Activated naive CD4-positive, alpha-beta T cell treated with Interleukin-2 at 50 U/mL for 16 hours (primary cell): ENCODE results near the gene PKP4.
"Not testable (repeated sequence)": the region's sequence is repeated elsewhere in the genome, so short reads cannot be mapped to it uniquely, and the experiment has no call there.

ENCODE experiments used
- DNase-seq: peaks from one replicate; pipeline ENCODE4 v3.0.0-alpha.2; 2020

Gene PKP4

GRCh38 chr2:158473300-158473699 is 16.5 kb downstream of the PKP4 start:
- DNase-seq, result not testable (repeated sequence)

GRCh38 chr2:158473719-158474392 is 17.1 kb downstream of the PKP4 start:
- no peak for DNase-seq

- DNase-seq, result not testable (repeated sequence)
These were observed 17.8 kb downstream of the PKP4 start for GRCh38 chr2:158474526-158475011.

DNA sequence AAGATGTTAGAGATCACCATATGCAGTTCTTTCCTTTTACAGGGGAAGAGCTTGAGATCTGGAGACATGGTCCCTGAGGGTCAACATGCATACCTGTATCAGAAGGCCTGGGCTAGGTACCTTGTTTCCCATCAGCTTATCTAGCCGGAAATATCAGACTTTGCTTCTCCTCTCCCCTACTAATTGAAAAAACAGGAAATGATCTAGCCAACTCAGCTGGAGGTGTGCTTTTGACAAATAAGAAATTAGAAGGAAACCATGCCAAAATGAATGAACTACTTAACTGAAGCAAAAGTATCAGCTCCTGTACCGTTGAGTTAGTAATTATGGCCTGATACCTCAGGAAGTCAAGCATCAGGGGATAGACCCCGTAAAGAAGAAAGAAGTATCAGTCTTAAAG is 20.4 kb downstream of the PKP4 start:
- no peak for DNase-seq

DNA sequence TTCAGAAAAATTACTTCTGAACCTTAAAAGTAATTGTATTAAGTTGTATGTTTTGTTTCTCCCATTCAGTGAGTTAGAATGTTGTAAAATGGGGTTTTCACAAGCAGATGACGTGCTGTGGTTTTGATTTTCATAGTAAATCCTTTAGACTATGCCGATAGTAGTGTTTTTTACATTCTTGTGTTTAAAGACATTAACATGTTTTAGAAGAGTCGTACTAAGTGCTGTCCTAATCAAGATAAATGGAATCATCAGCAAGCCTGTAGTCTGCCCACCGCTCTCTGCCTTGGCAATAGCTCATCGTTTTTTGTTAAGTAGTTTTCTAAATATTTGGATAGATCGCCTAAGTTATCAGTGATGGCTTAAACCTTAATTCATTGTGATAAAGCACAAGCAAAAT is 21.5 kb downstream of the PKP4 start:
- no peak for DNase-seq

DNA sequence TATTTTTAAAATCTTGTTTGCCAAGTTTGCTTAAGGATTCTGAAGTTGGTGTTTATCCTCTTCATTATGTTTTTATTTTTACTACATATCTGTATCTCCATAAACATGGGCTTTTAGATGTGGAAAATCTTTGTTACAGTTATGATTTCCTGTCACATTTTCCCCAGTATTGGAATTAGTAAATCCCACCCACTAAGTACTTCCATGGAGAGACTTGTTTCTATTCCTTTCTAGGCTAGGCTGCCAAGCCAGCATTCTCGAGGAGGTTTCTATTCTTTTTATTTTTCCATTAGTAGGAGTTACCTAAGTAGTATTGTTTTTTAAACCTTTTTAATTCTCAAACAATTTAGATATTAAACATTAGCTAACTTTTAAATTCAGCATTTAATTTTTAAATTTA is 22.1 kb downstream of the PKP4 start:
- no peak for DNase-seq

DNA sequence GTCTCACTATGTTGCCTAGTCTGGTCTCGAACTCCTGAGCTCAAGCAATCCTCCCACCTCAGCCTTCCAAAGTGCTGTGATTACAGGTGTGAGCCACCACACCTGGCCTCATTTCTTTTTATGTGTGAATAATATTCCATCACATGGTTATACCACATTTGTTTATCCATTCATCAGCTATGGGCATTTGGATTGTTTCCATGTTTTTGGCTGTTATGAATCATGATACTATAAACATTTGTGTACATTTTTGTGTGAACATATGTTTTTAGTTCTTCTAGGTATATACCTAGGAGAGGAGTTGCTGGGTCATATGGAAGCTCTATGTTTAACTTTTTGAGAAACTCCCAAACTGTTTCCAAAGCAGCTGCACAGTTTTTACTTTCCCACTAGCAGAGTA is 24.4 kb downstream of the PKP4 start:
- no peak for DNase-seq

DNA sequence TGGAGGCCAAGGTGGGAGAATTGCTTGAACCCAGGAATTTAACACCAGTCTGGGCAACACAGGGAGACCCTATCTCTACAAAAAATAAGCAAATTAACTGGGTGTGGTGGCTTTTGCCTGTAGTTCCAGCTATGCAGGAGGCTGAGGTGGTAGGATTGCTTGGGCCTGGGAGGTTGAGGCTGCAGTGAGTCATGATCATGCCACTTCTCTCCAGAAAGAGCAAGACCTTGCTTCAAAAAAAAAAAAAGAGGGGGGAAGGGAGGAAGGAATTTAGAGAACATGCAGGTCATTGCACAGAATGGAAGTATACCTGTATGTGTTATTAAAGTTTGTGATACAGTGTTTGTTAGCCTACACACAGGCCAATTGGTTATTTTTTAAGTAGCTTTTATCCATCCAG is 25.8 kb downstream of the PKP4 start:
- DNase-seq, result no peak

GRCh38 chr2:158484892-158485556 is 28.3 kb downstream of the PKP4 start:
- DNase-seq, result no peak

DNA sequence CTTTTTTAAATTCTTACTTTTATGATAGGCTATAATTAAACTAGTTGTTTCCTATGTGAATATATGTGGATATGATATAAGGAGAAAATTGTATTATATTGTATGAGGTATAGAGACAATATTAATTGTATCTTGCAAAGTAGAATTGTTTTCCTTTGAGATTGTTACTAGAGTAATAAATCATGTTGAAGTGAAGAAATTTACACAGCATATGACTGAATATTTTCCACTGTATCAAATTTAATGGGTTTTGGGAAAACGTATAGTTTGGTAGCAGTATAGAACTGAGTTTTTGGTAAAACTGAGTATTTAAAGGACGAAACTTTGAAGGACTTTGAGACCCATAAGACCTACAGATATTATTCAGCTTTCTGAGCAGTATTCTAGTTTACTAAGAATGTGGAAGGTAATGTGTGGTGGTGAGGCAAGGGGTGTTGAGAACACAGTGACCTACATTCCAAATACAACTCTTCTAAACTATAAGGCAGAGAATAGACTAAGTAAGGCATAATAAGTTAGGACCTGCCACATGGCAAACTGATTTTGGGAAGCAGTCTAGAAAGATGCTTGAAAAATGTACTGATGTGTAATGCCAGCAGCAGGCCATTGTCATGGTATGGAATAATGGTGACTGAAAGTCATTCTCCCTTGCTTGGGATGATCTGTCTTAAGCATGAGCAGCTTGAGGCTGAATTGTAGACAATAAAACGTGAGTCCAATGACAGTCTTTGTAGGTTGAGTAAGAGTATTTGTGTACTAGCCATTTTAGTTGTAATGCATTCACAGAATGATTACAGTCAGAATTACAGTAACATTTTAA is 29.6 kb downstream of the PKP4 start:
- no peak for DNase-seq

- DNase-seq, result no peak
These were observed 30.2 kb downstream of the PKP4 start for GRCh38 chr2:158486970-158487325.

- no peak for DNase-seq
These were observed 30.7 kb downstream of the PKP4 start for GRCh38 chr2:158487419-158487818.

DNA sequence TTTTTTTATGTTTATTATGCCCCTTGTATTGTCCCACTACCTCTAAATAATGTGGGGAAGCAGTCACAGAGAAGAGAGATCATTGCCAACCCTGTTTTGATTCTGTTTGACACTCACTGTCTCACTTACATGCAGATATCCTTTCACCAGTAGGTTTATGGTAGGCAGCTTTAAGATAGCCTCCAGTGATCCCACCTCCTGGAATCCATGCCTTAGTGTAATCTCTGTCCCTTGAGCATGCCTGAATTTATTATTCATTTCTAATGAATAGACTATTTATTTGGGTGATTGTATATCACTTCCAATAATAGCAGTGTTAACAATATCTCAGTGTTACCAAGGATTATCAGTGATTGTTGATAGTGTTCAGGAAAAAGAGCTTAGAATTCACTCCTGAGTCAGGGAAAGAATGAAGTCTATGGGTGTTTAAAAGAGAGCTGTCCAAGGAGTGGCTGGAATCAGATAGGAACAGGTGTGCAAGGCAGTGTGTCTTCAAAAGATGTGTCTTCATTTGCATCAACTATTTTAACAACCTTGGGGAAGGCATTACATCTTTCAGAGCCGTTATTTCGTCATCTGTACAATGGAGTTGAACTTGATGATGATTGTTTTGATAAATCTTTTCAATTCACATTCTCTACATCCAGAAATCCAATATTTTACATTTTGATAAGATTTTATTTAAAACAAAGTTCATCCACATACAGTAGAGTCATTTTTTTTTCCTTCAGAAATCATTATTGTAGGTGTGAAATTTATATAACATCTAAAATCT is 31.9 kb downstream of the PKP4 start:
- DNase-seq, result no peak

- no peak for DNase-seq
These were observed 32.8 kb downstream of the PKP4 start for GRCh38 chr2:158489366-158490112.

DNA sequence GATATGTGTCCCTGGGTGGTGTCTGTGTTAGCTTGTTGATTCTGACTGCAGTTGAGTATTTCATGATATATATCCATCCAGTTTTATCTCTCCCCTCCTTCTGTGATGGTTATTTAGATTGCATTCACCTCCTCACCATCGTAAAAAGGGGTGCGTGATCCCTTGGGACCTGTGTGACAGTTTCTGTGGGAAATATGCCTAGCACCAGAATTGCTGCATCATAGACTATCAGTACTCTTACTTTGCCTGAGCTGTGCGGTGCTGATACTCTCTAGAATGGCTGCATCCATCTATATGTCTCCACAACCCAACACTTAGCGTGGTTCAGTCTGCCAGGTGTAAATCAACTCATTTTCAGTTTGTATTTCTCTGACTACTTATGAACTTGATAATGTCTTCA is 34.3 kb downstream of the PKP4 start:
- no peak for DNase-seq

DNA sequence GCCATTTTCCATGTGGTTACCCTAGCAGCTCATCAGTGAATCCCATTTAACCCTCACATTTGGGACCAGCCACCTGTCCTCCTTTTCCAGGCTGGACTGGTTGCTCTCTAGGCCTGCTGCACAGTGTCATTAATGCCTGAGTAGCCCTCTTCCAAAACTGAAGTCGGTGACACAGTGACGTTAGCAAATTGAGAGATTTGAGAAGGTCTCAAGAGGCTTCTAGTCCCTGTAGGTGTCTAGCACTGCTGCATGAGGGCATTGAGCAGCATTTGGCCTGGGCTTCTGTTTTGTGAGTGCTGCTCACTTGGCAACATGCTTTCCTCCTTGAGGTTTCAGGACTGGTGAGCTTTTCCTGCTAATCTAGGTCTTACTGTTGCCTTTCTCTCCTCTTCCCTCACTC is 36.7 kb downstream of the PKP4 start:
- DNase-seq, result no peak

DNA sequence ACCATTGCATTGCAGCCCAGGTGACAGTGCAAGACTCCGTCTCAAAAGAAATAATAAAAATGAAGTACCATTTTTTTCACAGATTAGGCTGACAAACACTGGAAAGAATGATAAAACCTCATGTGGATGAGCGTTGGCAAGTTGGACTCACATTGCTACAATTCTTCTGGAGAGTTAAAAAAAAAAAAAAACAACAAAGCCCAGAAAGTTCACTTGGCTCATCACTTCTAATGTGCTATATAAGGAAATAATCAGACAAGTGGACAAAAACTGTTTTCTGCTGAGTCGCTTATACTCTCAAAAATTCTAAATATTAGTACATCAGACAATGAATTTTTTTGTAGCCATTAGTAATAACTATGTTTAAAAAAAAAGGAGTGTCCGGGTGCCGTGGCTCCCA is 38.4 kb downstream of the PKP4 start:
- DNase-seq, result no peak

DNA sequence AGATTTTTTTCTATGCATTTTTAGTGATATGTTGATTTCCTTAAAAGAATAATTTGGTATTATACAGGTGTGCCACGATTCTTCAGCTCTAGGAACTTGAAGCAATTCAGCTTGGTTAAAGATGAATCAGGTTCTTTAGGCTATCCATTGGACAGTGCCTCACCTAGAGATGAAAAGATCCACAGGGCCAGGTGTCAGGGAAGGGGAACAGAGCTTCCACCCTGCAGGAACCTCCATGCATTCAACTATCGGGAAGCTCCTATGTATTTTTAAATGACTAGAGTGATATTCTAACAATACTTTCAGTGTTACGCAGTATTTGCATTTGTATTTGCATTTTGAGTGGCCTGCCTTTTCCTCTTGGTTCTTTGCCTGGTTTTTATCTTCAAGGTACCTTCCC is 40.2 kb downstream of the PKP4 start:
- no peak for DNase-seq

- DNase-seq, result no peak
These were observed 40.7 kb downstream of the PKP4 start for GRCh38 chr2:158497486-158497885.

DNA sequence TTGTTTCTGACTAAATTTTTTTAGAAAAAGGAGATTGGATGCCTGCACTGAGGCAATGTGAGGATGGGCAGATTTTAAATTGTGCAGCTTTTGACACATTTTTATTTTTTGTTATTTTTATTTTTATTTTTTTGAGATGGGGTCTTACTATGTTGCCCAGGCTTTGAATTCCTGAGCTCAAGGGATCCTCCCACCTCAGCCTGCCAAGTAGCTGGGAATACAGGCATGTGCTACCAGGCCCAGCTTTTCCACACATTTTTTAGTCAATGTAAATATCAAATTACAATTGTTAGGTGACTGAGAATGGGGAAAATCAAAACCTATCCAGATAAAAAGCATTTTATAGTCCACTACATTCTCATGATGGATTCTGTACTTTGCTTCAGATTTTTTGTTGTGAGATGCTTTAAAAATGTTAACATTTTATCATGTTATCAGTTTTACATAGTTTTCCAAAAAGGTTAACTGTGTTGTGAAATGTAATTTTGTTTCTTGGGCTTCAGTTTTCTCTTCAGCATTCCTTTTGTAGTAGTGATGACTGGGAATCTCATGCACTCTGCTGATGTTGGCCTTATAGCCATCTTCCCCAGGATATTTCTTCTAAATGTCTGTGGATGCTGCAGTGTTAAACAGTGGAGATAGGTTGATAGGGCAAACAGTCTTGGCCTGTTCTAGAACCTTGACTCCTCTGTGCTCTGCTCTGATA is 41.4 kb downstream of the PKP4 start:
- DNase-seq, result no peak

DNA sequence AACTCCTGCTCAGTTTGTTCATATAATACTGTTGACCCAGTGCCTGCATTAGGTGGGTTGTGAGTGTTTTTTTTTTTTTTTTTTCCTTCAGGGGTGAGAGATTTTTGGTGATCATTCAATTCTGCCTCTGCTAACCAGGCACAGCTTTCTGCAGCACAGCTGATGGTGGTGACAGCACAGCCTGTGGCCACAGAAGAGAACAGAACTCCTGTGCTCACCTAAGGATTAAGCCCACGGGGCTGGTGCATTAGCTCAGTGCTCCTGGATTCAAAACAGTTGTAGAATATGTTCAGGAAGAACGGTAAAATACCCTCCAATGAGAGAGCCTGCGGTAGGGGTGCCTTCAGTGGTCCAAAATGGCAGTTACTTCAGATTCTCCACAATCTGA is 42.0 kb downstream of the PKP4 start:
- no peak for DNase-seq

DNA sequence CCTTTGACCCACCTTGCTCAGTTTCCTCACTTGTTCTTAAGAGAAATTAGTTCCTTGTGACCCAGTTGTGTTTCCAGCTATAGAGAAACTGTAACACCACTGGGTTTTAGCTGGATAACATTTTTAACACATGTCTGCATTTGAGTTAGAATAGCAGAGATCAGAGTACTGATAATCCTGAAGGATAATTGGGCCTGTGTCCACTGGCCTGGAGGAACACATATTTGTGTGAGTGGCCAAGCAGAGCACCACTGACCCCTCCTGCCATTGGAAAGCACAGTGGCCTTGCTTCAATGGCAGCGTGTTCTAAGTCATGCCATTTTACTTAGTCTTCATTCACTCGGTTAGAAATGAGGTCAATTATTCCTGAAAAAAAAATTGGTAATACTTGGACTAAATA is 42.6 kb downstream of the PKP4 start:
- no peak for DNase-seq
